Neural cell (in vitro differentiated cells): ENCODE measurements around the gene CABP4.

Source experiments
- CTCF ChIP-seq: fragments of 450-650 bp; IDR thresholded peaks from 2 replicates; pipeline ENCODE4 v1.5.1; 2014; ENCODE audit warnings: antibody characterized with exemption, mild to moderate bottlenecking, moderate library complexity; ENCODE audit not compliant: poor library complexity, severe bottlenecking
- EP300 ChIP-seq: fragments of 450-650 bp; conservative IDR thresholded peaks from 2 replicates; pipeline ENCODE4 v1.6.1; 2014; ENCODE audit warnings: antibody characterized with exemption, mild to moderate bottlenecking, moderate library complexity; ENCODE audit not compliant: poor library complexity, severe bottlenecking
- EZH2 ChIP-seq: fragments of 200-600, 300-800 bp; shearing (Covaris generic), sonication (generic); IDR thresholded peaks from 2 replicates; pipeline ENCODE4 v1.6.1; 2014; ENCODE audit warnings: antibody characterized with exemption, low read length, borderline replicate concordance, mild to moderate bottlenecking; ENCODE audit not compliant: insufficient read depth, poor library complexity, severe bottlenecking

- TF ChIP-seq EZH2 (no peak), CTCF (no peak), EP300 (no peak)
Observed at GRCh38 chr11:67412495-67413179, 42.5 kb upstream of the CABP4 start.
